Activated B cell treated with CpG ODN at 0.5 μM for 24 hours (primary cell): ENCODE results near the gene TRIM45. TPM values are rescaled to one million over a fixed set of nuclear protein-coding genes. Genes with fewer than 3 reads are reported as not detected.

Source experiments
- ATAC-seq: fragments of 200-7000 bp; cut with Tn5 transposase; one replicate; pipeline ENCODE4 v1.10.0; 2021; ENCODE audit warnings: low read depth, mild to moderate bottlenecking, moderate library complexity
- CTCF ChIA-PET: fragments of 350-600 bp; sonication (Branson Sonifier 250); formaldehyde crosslinking; loops from one replicate; lab custom pipeline; 2021; ENCODE audit warnings: antibody characterized with exemption; lab: Charles Lee
- POLR2A ChIA-PET: fragments of 350-600 bp; sonication (Branson Sonifier 250); formaldehyde crosslinking; loops from one replicate; lab custom pipeline; 2021; ENCODE audit warnings: antibody characterized with exemption; lab: Charles Lee
- DNase-seq: peaks from one replicate; pipeline ENCODE4 v3.0.0; 2022
- H3K27ac Mint-ChIP-seq: one replicate; pipeline ENCODE4 v1.8.0; 2020; ENCODE audit warnings: mixed read lengths
- H3K27me3 Mint-ChIP-seq: one replicate; pipeline ENCODE4 v1.8.0; 2021; ENCODE audit warnings: mixed read lengths
- H3K36me3 Mint-ChIP-seq: one replicate; pipeline ENCODE4 v1.8.0; 2021; ENCODE audit warnings: low read depth, mixed read lengths
- H3K4me1 Mint-ChIP-seq: one replicate; pipeline ENCODE4 v1.8.0; 2021; ENCODE audit warnings: mixed read lengths
- H3K4me3 Mint-ChIP-seq: one replicate; pipeline ENCODE4 v1.8.0; 2020; ENCODE audit warnings: mild to moderate bottlenecking, mixed read lengths
- H3K9me3 Mint-ChIP-seq: one replicate; pipeline ENCODE4 v1.8.0; 2020; ENCODE audit warnings: mixed read lengths
- intact Hi-C: fragments of 100-400 bp; cut with micrococcal nuclease; formaldehyde crosslinking; loops from one replicate; pipeline ENCODE4 v1.15.1; 2024
- total RNA-seq: library from RNA; stranded (reverse); gene quantifications from 2 replicates; pipeline ENCODE4 v1.2.3, GENCODE V29; 2022
- TF ChIP-seq, protein P1 (sequence below): fragments of 200-600 bp; IDR thresholded peaks from one replicate; pipeline ENCODE4 v1.8.0; 2022; ENCODE audit warnings: antibody characterized with exemption, mild to moderate bottlenecking

TRIM45 gene
- total RNA-seq, 1 donor from 2014 or later = 1.5 TPM

DNA sequence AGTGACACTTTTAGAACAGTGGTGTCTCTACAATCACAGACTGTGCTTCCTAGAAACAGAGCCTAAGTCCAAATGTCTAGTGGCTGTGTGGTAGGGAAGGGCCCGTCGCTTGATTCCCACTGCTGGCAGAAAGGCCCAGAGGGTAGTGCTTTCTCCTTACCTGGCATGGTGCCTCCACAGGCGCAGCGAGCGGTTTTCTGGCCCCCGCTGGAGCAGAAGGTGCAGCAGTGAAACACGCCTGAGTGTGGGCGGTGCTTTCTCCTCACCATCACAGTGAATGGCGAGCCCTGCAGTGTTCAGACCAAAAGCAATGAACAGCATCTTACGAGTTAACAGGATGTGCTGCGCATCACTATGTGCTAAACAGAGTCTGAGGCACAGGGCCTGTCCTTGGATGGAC lies 8.3 kb downstream of the TRIM45 start:
- Mint-ChIP-seq H3K4me1 (peaks cover 4% of the 10 kb centered on the region), H3K9me3 (no peaks in the 10 kb centered on the region), H3K27me3 (no peaks in the 10 kb centered on the region), H3K4me3 (no peak overlapping the region), H3K36me3 (no peaks in the 10 kb centered on the region), H3K27ac (no peak overlapping the region)
- CTCF ChIA-PET = no interaction called here
- DNase-seq (no peak), ATAC-seq (no peak)
- intact Hi-C loops = no loop called here
- POLR2A ChIA-PET = no interaction called here
- TF ChIP-seq, protein P1, sequence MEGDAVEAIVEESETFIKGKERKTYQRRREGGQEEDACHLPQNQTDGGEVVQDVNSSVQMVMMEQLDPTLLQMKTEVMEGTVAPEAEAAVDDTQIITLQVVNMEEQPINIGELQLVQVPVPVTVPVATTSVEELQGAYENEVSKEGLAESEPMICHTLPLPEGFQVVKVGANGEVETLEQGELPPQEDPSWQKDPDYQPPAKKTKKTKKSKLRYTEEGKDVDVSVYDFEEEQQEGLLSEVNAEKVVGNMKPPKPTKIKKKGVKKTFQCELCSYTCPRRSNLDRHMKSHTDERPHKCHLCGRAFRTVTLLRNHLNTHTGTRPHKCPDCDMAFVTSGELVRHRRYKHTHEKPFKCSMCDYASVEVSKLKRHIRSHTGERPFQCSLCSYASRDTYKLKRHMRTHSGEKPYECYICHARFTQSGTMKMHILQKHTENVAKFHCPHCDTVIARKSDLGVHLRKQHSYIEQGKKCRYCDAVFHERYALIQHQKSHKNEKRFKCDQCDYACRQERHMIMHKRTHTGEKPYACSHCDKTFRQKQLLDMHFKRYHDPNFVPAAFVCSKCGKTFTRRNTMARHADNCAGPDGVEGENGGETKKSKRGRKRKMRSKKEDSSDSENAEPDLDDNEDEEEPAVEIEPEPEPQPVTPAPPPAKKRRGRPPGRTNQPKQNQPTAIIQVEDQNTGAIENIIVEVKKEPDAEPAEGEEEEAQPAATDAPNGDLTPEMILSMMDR = no peak

DNA sequence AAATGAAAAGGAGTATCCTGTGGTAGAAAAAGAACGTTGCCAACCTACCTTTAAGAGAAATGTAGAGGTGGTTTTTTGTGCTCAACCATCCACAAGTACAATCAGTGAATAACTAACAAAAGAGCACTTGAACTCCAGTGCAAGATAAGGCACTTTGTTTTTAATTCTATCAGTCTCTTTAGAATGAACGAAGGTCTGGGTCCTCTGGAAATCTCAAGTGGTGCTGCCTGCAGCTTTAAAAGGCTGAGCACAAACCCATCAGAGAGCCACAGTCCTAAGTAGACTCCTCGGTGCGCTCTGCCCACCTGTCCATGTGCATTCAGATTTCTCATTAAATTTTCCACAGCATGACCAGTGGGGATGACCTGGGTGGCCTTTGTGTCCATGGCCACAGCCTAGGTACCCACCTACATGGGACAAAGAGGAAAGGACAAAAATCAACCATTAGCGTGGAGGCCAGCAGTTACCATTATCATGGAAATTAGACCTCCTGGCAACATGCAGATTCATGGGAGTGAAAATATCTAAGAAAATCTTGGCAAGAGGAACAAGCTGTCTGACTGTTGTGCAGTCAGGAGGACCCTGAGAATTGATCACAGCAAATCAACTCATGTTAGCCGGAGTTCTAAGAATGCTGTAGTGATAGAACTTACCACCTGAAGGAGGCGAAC lies 9.4 kb downstream of the TRIM45 start:
- Mint-ChIP-seq H3K4me3 (no peak overlapping the region), H3K9me3 (no peaks in the 10 kb centered on the region), H3K36me3 (no peaks in the 10 kb centered on the region), H3K27ac (no peak overlapping the region), H3K27me3 (no peaks in the 10 kb centered on the region), H3K4me1 (peaks cover 4% of the 10 kb centered on the region)
- TF ChIP-seq, protein P1 = no peak
- DNase-seq (no peak), ATAC-seq (no peak)
- ChIA-PET CTCF (interaction anchor here (1.9 kb wide), 1 partner anchor 16 kb away, joined by 6 read pairs; no protein-coding TSS in a partner anchor), POLR2A (no interaction called here)
- intact Hi-C loops = no loop called here

DNA sequence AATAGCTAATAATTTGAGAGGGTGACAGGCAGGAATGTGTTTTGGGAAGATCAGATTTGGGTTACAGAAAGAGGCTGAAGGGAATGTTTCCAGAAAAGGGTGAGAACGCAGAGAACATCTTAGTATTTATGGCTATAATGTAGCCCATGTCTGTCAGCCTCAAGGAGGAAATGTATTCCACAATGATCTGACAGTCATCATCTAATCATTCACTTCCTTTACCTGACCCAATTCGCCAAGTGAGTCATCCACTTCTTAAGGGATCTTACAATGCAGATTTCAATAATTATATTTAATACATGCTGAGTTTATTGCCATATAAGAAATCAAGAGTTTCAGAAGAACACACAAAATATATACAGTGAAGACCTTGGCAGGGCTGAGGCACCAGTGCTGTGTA lies 10.8 kb downstream of the TRIM45 start:
- TF ChIP-seq, protein P1 = no peak
- CTCF ChIA-PET = interaction anchor here (1.9 kb wide), 1 partner anchor 18 kb away, joined by 6 read pairs; no protein-coding TSS in a partner anchor
- H3K36me3 Mint-ChIP-seq = no peaks in the 10 kb centered on the region
- POLR2A ChIA-PET = interaction anchor here (0.7 kb wide), 1 partner anchor 13 kb away, joined by 4 read pairs; no protein-coding TSS in a partner anchor
- ATAC-seq = no peak
- intact Hi-C loops = no loop called here
- no peak for DNase-seq
- no peak overlapping the region for H3K4me3 Mint-ChIP-seq
- no peaks in the 10 kb centered on the region for H3K9me3 Mint-ChIP-seq
- H3K4me1 Mint-ChIP-seq = peaks cover 4% of the 10 kb centered on the region
- H3K27me3 Mint-ChIP-seq = no peaks in the 10 kb centered on the region
- no peak overlapping the region for H3K27ac Mint-ChIP-seq

DNA sequence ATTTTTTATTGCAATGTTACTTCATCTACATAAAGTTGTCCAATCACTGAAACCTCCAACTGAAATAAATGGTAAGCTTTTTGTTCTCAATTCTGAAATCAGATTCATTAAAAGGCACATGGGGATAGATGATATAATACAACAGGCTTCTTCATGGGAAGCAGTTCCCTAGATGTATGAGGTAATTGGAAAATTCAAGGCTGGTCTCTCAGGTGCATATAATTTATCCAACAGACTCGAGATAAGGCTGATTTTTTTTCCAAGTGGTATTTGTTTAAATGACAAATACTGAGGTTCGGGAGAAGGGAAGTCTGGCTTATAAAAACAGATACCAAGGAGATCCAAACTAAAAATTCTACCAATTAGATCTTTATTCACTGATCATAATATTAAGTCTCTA lies 14.2 kb downstream of the TRIM45 start:
- TF ChIP-seq, protein P1 = no peak
- no peaks in the 10 kb centered on the region for H3K27me3 Mint-ChIP-seq

DNA sequence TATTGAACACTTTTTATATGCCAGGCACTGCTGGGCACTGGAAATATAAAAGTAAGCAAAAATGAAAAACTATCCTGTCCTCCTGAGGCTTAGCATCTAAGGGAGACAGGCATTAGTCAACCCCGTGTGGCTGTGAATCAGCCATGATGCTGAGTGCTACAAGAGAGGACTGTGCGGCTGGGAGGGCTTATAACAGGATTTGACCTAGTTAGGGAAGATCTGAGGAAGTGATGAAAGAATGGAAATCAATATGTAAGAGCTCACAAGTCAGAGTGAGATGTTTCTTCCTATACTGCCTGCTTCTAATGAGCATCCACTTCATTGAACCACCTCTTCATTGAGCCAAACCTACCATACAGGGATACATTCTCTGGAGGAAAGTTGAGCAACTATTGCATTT lies 15.1 kb downstream of the TRIM45 start:
- H3K36me3 Mint-ChIP-seq = peaks cover 18% of the 10 kb centered on the region
- TF ChIP-seq, protein P1 = no peak
- CTCF ChIA-PET = no interaction called here
- intact Hi-C loops = no loop called here
- no peak overlapping the region for H3K27ac Mint-ChIP-seq
- H3K9me3 Mint-ChIP-seq = no peaks in the 10 kb centered on the region
- DNase-seq (no peak), ATAC-seq (no peak)
- H3K27me3 Mint-ChIP-seq = no peaks in the 10 kb centered on the region
- no peak overlapping the region for H3K4me3 Mint-ChIP-seq
- POLR2A ChIA-PET = no interaction called here
- H3K4me1 Mint-ChIP-seq = no peaks in the 10 kb centered on the region

More for the DNA sequence above, 14.2 kb downstream of the TRIM45 start:
- ATAC-seq (no peak), DNase-seq (no peak)
- Mint-ChIP-seq H3K4me3 (no peak overlapping the region), H3K9me3 (no peaks in the 10 kb centered on the region), H3K27ac (no peak overlapping the region), H3K36me3 (peaks cover 9% of the 10 kb centered on the region), H3K4me1 (no peaks in the 10 kb centered on the region)
- ChIA-PET CTCF (no interaction called here), POLR2A (no interaction called here)
- intact Hi-C loops = no loop called here
